Measurements from ENCODE around the gene BRSK2.

Gene BRSK2

GRCh38 chr11:1457326-1457680 is 67.6 kb downstream of the BRSK2 start:
- no peak for DNase-seq (ENCODE audit: low spot score)
- no peak for TF ChIP-seq CTCF (IDR thresholded peaks at IDR 0.05)
- no peak overlapping the region for H3K4me3 ChIP-seq
- no peak overlapping the region for H3K27ac ChIP-seq

GRCh38 chr11:1457856-1458255 is 68.1 kb downstream of the BRSK2 start:
- Histone ChIP-seq H3K4me3 (no peak overlapping the region), H3K27ac (peak overlapping the region; percentile 96 to 100)
- TF ChIP-seq CTCF (IDR thresholded peaks at IDR 0.05), result no peak
- DNase-seq (ENCODE audit: low spot score), result no peak

- DNase-seq (ENCODE audit: low spot score), result peak; percentile 95
- peak; percentile 34 for TF ChIP-seq CTCF (IDR thresholded peaks at IDR 0.05)
- H3K4me3 ChIP-seq, result peak overlapping the region; percentile 62
- peak overlapping the region; percentile 96 to 100 for H3K27ac ChIP-seq
Observed at GRCh38 chr11:1458340-1459218, 68.8 kb downstream of the BRSK2 start.

- TF ChIP-seq CTCF (IDR thresholded peaks at IDR 0.05), result no peak
- Histone ChIP-seq H3K4me3 (peak overlapping the region; percentile 62), H3K27ac (peak overlapping the region; percentile 96 to 100)
- DNase-seq (ENCODE audit: low spot score), result no peak
Observed at GRCh38 chr11:1459219-1459575, 69.5 kb downstream of the BRSK2 start.

GRCh38 chr11:1459764-1460395 is 70.1 kb downstream of the BRSK2 start:
- TF ChIP-seq CTCF (IDR thresholded peaks at IDR 0.05), result no peak
- peak overlapping the region; percentile 96 to 100 for H3K27ac ChIP-seq
- H3K4me3 ChIP-seq, result peak overlapping the region; percentile 62
- DNase-seq (ENCODE audit: low spot score), result peak; percentile 84

GRCh38 chr11:1460396-1460985 is 70.8 kb downstream of the BRSK2 start:
- TF ChIP-seq CTCF (IDR thresholded peaks at IDR 0.05), result no peak
- peak; percentile 96 for DNase-seq (ENCODE audit: low spot score)
- Histone ChIP-seq H3K27ac (peak overlapping the region; percentile 96 to 100), H3K4me3 (peak overlapping the region; percentile 62)
